KMS-11 (cell line): ENCODE data around the gene FANCC.

Experiments used
- H2AFZ ChIP-seq: fragments of 200-600 bp; sonication (generic); 2 replicates; pipeline ENCODE4 v1.6.1; 2016; ENCODE audit warnings: antibody characterized with exemption, mixed run types, low read depth
- H3K27ac ChIP-seq: fragments of 200-600 bp; sonication (generic); 2 replicates; pipeline ENCODE4 v1.6.1; 2016; ENCODE audit warnings: mild to moderate bottlenecking, mixed run types
- H3K27me3 ChIP-seq: fragments of 200-600 bp; sonication (generic); 2 replicates; pipeline ENCODE4 v1.6.1; 2017; ENCODE audit warnings: mild to moderate bottlenecking, low read depth, mixed run types, moderate library complexity; ENCODE audit not compliant: insufficient read depth
- H3K36me3 ChIP-seq: fragments of 200-600 bp; sonication (generic); 2 replicates; pipeline ENCODE4 v1.6.1; 2017; ENCODE audit warnings: mild to moderate bottlenecking, mixed run types; ENCODE audit not compliant: insufficient read depth
- H3K4me1 ChIP-seq: fragments of 200-600 bp; sonication (generic); 2 replicates; pipeline ENCODE4 v1.6.1; 2016; ENCODE audit warnings: mild to moderate bottlenecking, low read depth, mixed run types; ENCODE audit not compliant: poor library complexity, severe bottlenecking
- H3K4me2 ChIP-seq: fragments of 200-600 bp; sonication (generic); 2 replicates; pipeline ENCODE4 v1.7.0; 2016; ENCODE audit warnings: mild to moderate bottlenecking, mixed run types
- H3K4me3 ChIP-seq: fragments of 200-600 bp; sonication (generic); IDR thresholded peaks from 2 replicates; pipeline ENCODE4 v1.6.1; 2017; ENCODE audit warnings: low read depth, low read length, mixed read lengths; ENCODE audit not compliant: insufficient read depth
- H3K79me2 ChIP-seq: fragments of 200-600 bp; sonication (generic); 2 replicates; pipeline ENCODE4 v1.6.1; 2016; ENCODE audit warnings: low read depth, mixed run types; ENCODE audit not compliant: insufficient read depth
- H3K9ac ChIP-seq: fragments of 200-600 bp; sonication (generic); 2 replicates; pipeline ENCODE4 v1.6.1; 2016; ENCODE audit warnings: mild to moderate bottlenecking, mixed run types
- H4K20me1 ChIP-seq: fragments of 200-600 bp; sonication (generic); 2 replicates; pipeline ENCODE4 v1.6.1; 2016; ENCODE audit warnings: mild to moderate bottlenecking, mixed run types; ENCODE audit not compliant: insufficient read depth
- CTCF ChIP-seq: fragments of 200-600 bp; sonication (generic); conservative IDR thresholded peaks from 2 replicates; pipeline ENCODE4 v1.6.1; 2017; ENCODE audit warnings: low read depth, mild to moderate bottlenecking, antibody characterized with exemption, low read length, moderate library complexity, mixed read lengths

The FANCC gene

GRCh38 chr9:95327239-95327865, 9.8 kb upstream of the FANCC start:
- TF ChIP-seq CTCF = no peak
- Histone ChIP-seq H3K36me3 (no peaks in the 10 kb centered on the region), H3K4me2 (no peak overlapping the region), H3K9ac (no peak overlapping the region), H3K4me1 (no peaks in the 10 kb centered on the region), H2AFZ (no peak overlapping the region), H4K20me1 (no peaks in the 10 kb centered on the region), H3K27ac (no peak overlapping the region), H3K27me3 (no peaks in the 10 kb centered on the region), H3K79me2 (no peaks in the 10 kb centered on the region), H3K4me3 (no peak overlapping the region)

GRCh38 chr9:95325221-95325620, 7.7 kb upstream of the FANCC start:
- Histone ChIP-seq H3K36me3 (no peaks in the 10 kb centered on the region), H3K9ac (no peak overlapping the region), H4K20me1 (no peaks in the 10 kb centered on the region), H3K4me3 (no peak overlapping the region), H3K79me2 (no peaks in the 10 kb centered on the region), H3K27me3 (no peaks in the 10 kb centered on the region), H3K4me1 (no peaks in the 10 kb centered on the region), H3K4me2 (no peak overlapping the region), H3K27ac (no peak overlapping the region), H2AFZ (no peak overlapping the region)
- no peak for TF ChIP-seq CTCF

GRCh38 chr9:95317893-95318211, 343 bp upstream of the FANCC start:
- H3K9ac ChIP-seq = peak overlapping the region; percentile 100
- no peaks in the 10 kb centered on the region for H3K36me3 ChIP-seq
- peaks cover 9% of the 10 kb centered on the region for H3K4me1 ChIP-seq
- no peak for TF ChIP-seq CTCF
- peak overlapping the region; percentile 97 for H2AFZ ChIP-seq
- no peak overlapping the region for H3K4me3 ChIP-seq
- H4K20me1 ChIP-seq = no peaks in the 10 kb centered on the region
- peak overlapping the region; percentile 98 for H3K27ac ChIP-seq
- H3K79me2 ChIP-seq = no peaks in the 10 kb centered on the region; the same call in 1 of the 2 replicates
- peak overlapping the region; percentile 80 for H3K4me2 ChIP-seq
- H3K27me3 ChIP-seq = no peaks in the 10 kb centered on the region

DNA sequence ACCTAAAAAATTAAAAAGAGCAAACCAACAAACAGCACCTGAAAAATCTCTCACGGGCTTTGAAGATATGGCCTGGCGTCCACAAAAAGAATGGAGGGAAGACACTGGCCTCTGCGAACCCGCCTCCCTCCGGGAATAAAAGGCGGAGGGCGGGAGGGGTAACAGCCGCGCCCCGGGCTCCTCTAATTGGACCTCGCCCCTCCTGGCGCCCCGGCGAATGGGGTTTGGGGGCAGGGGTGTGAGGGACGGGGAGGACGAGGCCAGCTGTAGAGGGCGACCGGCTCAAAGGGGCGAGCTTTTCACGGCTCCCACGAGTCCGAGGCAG, 753 bp downstream of the FANCC start:
- Histone ChIP-seq H3K4me3 (no peak overlapping the region), H3K27me3 (no peaks in the 10 kb centered on the region), H3K79me2 (peaks cover 6% of the 10 kb centered on the region; the same call in 1 of the 2 replicates), H3K4me2 (peak overlapping the region; percentile 53), H3K4me1 (peaks cover 9% of the 10 kb centered on the region), H3K9ac (peak overlapping the region; percentile 100; the same call in 1 of the 2 replicates), H3K27ac (peak overlapping the region; percentile 98; the same call in 1 of the 2 replicates), H4K20me1 (no peaks in the 10 kb centered on the region), H3K36me3 (no peaks in the 10 kb centered on the region), H2AFZ (peak overlapping the region; percentile 97)
- no peak for TF ChIP-seq CTCF
